Measurements from ENCODE around the gene RSF1. TPM values are rescaled to one million over a fixed set of nuclear protein-coding genes. Genes with fewer than 3 reads are reported as not detected.

RSF1 gene, protein sequence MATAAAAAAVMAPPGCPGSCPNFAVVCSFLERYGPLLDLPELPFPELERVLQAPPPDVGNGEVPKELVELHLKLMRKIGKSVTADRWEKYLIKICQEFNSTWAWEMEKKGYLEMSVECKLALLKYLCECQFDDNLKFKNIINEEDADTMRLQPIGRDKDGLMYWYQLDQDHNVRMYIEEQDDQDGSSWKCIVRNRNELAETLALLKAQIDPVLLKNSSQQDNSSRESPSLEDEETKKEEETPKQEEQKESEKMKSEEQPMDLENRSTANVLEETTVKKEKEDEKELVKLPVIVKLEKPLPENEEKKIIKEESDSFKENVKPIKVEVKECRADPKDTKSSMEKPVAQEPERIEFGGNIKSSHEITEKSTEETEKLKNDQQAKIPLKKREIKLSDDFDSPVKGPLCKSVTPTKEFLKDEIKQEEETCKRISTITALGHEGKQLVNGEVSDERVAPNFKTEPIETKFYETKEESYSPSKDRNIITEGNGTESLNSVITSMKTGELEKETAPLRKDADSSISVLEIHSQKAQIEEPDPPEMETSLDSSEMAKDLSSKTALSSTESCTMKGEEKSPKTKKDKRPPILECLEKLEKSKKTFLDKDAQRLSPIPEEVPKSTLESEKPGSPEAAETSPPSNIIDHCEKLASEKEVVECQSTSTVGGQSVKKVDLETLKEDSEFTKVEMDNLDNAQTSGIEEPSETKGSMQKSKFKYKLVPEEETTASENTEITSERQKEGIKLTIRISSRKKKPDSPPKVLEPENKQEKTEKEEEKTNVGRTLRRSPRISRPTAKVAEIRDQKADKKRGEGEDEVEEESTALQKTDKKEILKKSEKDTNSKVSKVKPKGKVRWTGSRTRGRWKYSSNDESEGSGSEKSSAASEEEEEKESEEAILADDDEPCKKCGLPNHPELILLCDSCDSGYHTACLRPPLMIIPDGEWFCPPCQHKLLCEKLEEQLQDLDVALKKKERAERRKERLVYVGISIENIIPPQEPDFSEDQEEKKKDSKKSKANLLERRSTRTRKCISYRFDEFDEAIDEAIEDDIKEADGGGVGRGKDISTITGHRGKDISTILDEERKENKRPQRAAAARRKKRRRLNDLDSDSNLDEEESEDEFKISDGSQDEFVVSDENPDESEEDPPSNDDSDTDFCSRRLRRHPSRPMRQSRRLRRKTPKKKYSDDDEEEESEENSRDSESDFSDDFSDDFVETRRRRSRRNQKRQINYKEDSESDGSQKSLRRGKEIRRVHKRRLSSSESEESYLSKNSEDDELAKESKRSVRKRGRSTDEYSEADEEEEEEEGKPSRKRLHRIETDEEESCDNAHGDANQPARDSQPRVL (N-terminal part only)
- 71.9 TPM for total RNA-seq
- 7.9 TPM for polyA plus RNA-seq (ENCODE audit: insufficient read depth, low read depth, low replicate concordance)
- long read RNA-seq, donor 1, transcript RSF1-206 (6 exons, 2,107 nt), result major isoform, 10 of 22 reads
- long read RNA-seq, donor 1, partial matches to known transcripts, result 8 of 22 reads
- long read RNA-seq, donor 1, other reads (novel, unspliced or antisense), result 0 of 22 reads
- long read RNA-seq, donor 2, full-length matches to known transcripts, result 13 of 39 reads
- long read RNA-seq, donor 2, partial matches to known transcripts, result 7 of 39 reads
- long read RNA-seq, donor 2, other reads (novel, unspliced or antisense), result 19 of 39 reads
- long read RNA-seq, donor 3, transcript RSF1-206 (6 exons, 2,107 nt), result major isoform, 8 of 12 reads
- long read RNA-seq, donor 3, partial matches to known transcripts, result 0 of 12 reads
- long read RNA-seq, donor 3, other reads (novel, unspliced or antisense), result 0 of 12 reads
- long read RNA-seq, donor 4, full-length matches to known transcripts, result 9 of 9 reads
- long read RNA-seq, donor 4, partial matches to known transcripts, result 0 of 9 reads
- long read RNA-seq, donor 4, other reads (novel, unspliced or antisense), result 0 of 9 reads
- long read RNA-seq, donor 5, result 0 reads
- long read RNA-seq, donor 6, transcript RSF1-206 (6 exons, 2,107 nt), result major isoform, 10 of 128 reads
- long read RNA-seq, donor 6, partial matches to known transcripts, result 54 of 128 reads
- long read RNA-seq, donor 6, other reads (novel, unspliced or antisense), result 62 of 128 reads
- long read RNA-seq, donor 7, transcript RSF1-206 (6 exons, 2,107 nt), result major isoform, 19 of 35 reads
- long read RNA-seq, donor 7, partial matches to known transcripts, result 8 of 35 reads
- long read RNA-seq, donor 7, other reads (novel, unspliced or antisense), result 7 of 35 reads
- long read RNA-seq, donor 8, transcript RSF1-206 (6 exons, 2,107 nt), result major isoform, 9 of 11 reads
- long read RNA-seq, donor 8, partial matches to known transcripts, result 0 of 11 reads
- long read RNA-seq, donor 8, other reads (novel, unspliced or antisense), result 0 of 11 reads
- long read RNA-seq, donor 9, full-length matches to known transcripts, result 9 of 9 reads
- long read RNA-seq, donor 9, partial matches to known transcripts, result 0 of 9 reads
- long read RNA-seq, donor 9, other reads (novel, unspliced or antisense), result 0 of 9 reads
- long read RNA-seq, donor 10, full-length matches to known transcripts, result 13 of 60 reads
- long read RNA-seq, donor 10, partial matches to known transcripts, result 20 of 60 reads
- long read RNA-seq, donor 10, other reads (novel, unspliced or antisense), result 27 of 60 reads

- Histone ChIP-seq H3K4me1 (ENCODE audit: control insufficient read depth in 2 of 3, insufficient read depth in 2 of 3, low read depth in 1 of 3, low read length in 3 of 3) (peaks cover 3 to 9% (median 8%) of the 10 kb centered on the region in 3 donors), H3K9ac (ENCODE audit: low read length in 3 of 3) (peak within 1 kb of the TSS; percentile 87 to 94 (median 93)), H3K36me3 (ENCODE audit: control insufficient read depth in 2 of 3, insufficient read depth in 3 of 3, low read length in 3 of 3) (no peaks in the 10 kb centered on the region), H3K27ac (ENCODE audit: low read depth in 2 of 2, low read length in 2 of 2) (peak within 1 kb of the TSS; percentile 81 to 90), H3K9me3 (ENCODE audit: control insufficient read depth in 2 of 3, insufficient read depth in 1 of 3, low read length in 3 of 3) (no peaks in the 10 kb centered on the region), H3K4me3 (ENCODE audit: low read length in 3 of 3) (peak within 1 kb of the TSS; percentile 94 to 97 (median 96)), H3K27me3 (ENCODE audit: control insufficient read depth, insufficient read depth, low read length) (no peaks in the 10 kb centered on the region)
- DNase-seq (peak; percentile 99 to 100 (median 99)), FAIRE-seq (no peak)
- peak; percentile 56 for TF ChIP-seq CTCF (IDR thresholded peaks at IDR 0.05; ENCODE audit: borderline replicate concordance, extremely low read depth, insufficient read depth)
- intact Hi-C loops (cut with DNase I), result no loop called here
Observed at GRCh38 chr11:77820565-77821348, at the start of gene RSF1, which contains the start of gene AAMDC. RSF1 (minus strand) TSS chr11:77820722; CDS start chr11:77820714, 8 bp downstream. AAMDC (plus strand) TSS chr11:77821144; CDS start chr11:77842497, 21,353 bp downstream.

- DNase-seq (no peak), FAIRE-seq (no peak)
- Histone ChIP-seq H3K9me3 (ENCODE audit: control insufficient read depth in 2 of 3, insufficient read depth in 1 of 3, low read length in 3 of 3) (no peaks in the 10 kb centered on the region), H3K36me3 (ENCODE audit: control insufficient read depth in 2 of 3, insufficient read depth in 3 of 3, low read length in 3 of 3) (peaks cover under 1 to 8% (median 2%) of the 10 kb centered on the region in 3 donors), H3K4me3 (ENCODE audit: low read length in 3 of 3) (no peak overlapping the region), H3K27me3 (ENCODE audit: control insufficient read depth, insufficient read depth, low read length) (no peaks in the 10 kb centered on the region), H3K27ac (ENCODE audit: low read depth in 2 of 2, low read length in 2 of 2) (no peak overlapping the region), H3K9ac (ENCODE audit: low read length in 3 of 3) (no peak overlapping the region), H3K4me1 (ENCODE audit: control insufficient read depth in 2 of 3, insufficient read depth in 2 of 3, low read depth in 1 of 3, low read length in 3 of 3) (no peaks in the 10 kb centered on the region)
- no peak for TF ChIP-seq CTCF (IDR thresholded peaks at IDR 0.05; ENCODE audit: borderline replicate concordance, extremely low read depth, insufficient read depth)
- intact Hi-C loops (cut with DNase I), result no loop called here
Observed at GRCh38 chr11:77868744-77869143, 48.2 kb upstream of the RSF1 start.

Data from kidney (tissue), 22 donors.